HepG2 (cell line): ENCODE results near the gene TCOF1. TPM values are rescaled to one million over a fixed set of nuclear protein-coding genes. Genes with fewer than 3 reads are reported as not detected.

Experiments
- DR1 ChIP-seq: sonication (generic); formaldehyde crosslinking; IDR thresholded peaks from 2 replicates; pipeline ENCODE4 v1.8.0; 2021; ENCODE audit warnings: mild to moderate bottlenecking, missing genetic modification reagents, inconsistent platforms
- HMGXB4 ChIP-seq, 2 experiments: sonication (generic) in 1 of 2; formaldehyde crosslinking in 1 of 2; IDR thresholded peaks; 2 replicates each; pipeline versions ENCODE4 v1.4.0 to v1.6.1; 2018 to 2020; ENCODE audit warnings: missing genetic modification reagents in 2 of 2, borderline replicate concordance in 1 of 2, low read depth in 1 of 2, mild to moderate bottlenecking in 1 of 2, missing biosample characterization in 1 of 2
- HNF4G ChIP-seq, 2 experiments: sonication (generic) in 1 of 2; formaldehyde crosslinking in 1 of 2; IDR thresholded peaks; 2 replicates each; pipeline versions ENCODE4 v1.4.0 to v1.6.1; 2011 to 2020; ENCODE audit warnings: borderline replicate concordance in 2 of 2, low read depth in 2 of 2, mild to moderate bottlenecking in 2 of 2, low read length in 1 of 2, missing genetic modification reagents in 1 of 2, moderate library complexity in 1 of 2
- HOXA5 ChIP-seq: sonication (generic); formaldehyde crosslinking; IDR thresholded peaks from 2 replicates; pipeline ENCODE4 v1.4.0; 2020; ENCODE audit warnings: missing genetic modification reagents
- JUNB ChIP-seq: sonication (generic); formaldehyde crosslinking; IDR thresholded peaks from 2 replicates; pipeline ENCODE4 v1.8.0; 2022; ENCODE audit warnings: missing genetic modification reagents, mild to moderate bottlenecking, borderline replicate concordance
- JUND ChIP-seq: sonication (generic); formaldehyde crosslinking; IDR thresholded peaks from 2 replicates; pipeline ENCODE4 v1.8.0; 2022; ENCODE audit warnings: mild to moderate bottlenecking, missing genetic modification reagents
- KMT2A ChIP-seq: sonication (generic); formaldehyde crosslinking; IDR thresholded peaks from 2 replicates; pipeline ENCODE4 v1.4.0; 2020; ENCODE audit warnings: missing genetic modification reagents
- MBD4 ChIP-seq: IDR thresholded peaks from 2 replicates; pipeline ENCODE4 v1.6.1; 2012; ENCODE audit warnings: low read length, inconsistent platforms, borderline replicate concordance
- MLLT10 ChIP-seq: sonication (generic); formaldehyde crosslinking; IDR thresholded peaks from 2 replicates; pipeline ENCODE4 v1.4.0; 2020; ENCODE audit warnings: missing genetic modification reagents
- PRMT3 ChIP-seq: sonication (generic); formaldehyde crosslinking; IDR thresholded peaks from 2 replicates; pipeline ENCODE4 v1.8.1; 2022; ENCODE audit warnings: low read depth, mild to moderate bottlenecking, moderate library complexity, missing genetic modification reagents, borderline replicate concordance
- PRPF4 ChIP-seq: fragments of 200-400 bp; formaldehyde crosslinking; IDR thresholded peaks from 2 replicates; pipeline ENCODE4 v1.6.1; 2016; ENCODE audit warnings: low read length, low read depth; ENCODE audit not compliant: poor library complexity, severe bottlenecking
- RCOR2 ChIP-seq: IDR thresholded peaks from 2 replicates; pipeline ENCODE4 v1.6.1; 2016; ENCODE audit warnings: missing biosample characterization, missing genetic modification reagents
- STAG1 ChIP-seq: sonication (generic); formaldehyde crosslinking; IDR thresholded peaks from 2 replicates; pipeline ENCODE4 v1.4.0; 2020; ENCODE audit warnings: missing genetic modification reagents
- TAF15 ChIP-seq: fragments of 200-400 bp; formaldehyde crosslinking; IDR thresholded peaks from one replicate; pipeline ENCODE4 v1.6.1; 2018; ENCODE audit warnings: mild to moderate bottlenecking, low read depth, low read length; ENCODE audit not compliant: poor library complexity, severe bottlenecking
- YEATS4 ChIP-seq: sonication (generic); formaldehyde crosslinking; IDR thresholded peaks from 2 replicates; pipeline ENCODE4 v1.4.0; 2020; ENCODE audit warnings: missing genetic modification reagents, borderline replicate concordance
- ZBTB42 ChIP-seq: sonication (generic); formaldehyde crosslinking; IDR thresholded peaks from 2 replicates; pipeline ENCODE4 v1.5.0; 2020; ENCODE audit warnings: mild to moderate bottlenecking, missing genetic modification reagents
- ZEB1 ChIP-seq: IDR thresholded peaks from 2 replicates; pipeline ENCODE4 v1.6.1; 2012; ENCODE audit warnings: mild to moderate bottlenecking, low read depth, inconsistent platforms; ENCODE audit not compliant: insufficient replicate concordance
- ZKSCAN5 ChIP-seq: sonication (generic); formaldehyde crosslinking; IDR thresholded peaks from 2 replicates; pipeline ENCODE4 v1.5.1; 2020; ENCODE audit warnings: mild to moderate bottlenecking, missing genetic modification reagents
- ZMAT3 ChIP-seq: sonication (generic); formaldehyde crosslinking; conservative IDR thresholded peaks from 2 replicates; pipeline ENCODE4 v1.7.0; 2021; ENCODE audit warnings: missing genetic modification reagents
- ZMYM4 ChIP-seq: sonication (generic); formaldehyde crosslinking; IDR thresholded peaks from 2 replicates; pipeline ENCODE4 v1.8.1; 2023; ENCODE audit warnings: mild to moderate bottlenecking, missing genetic modification reagents
- ZNF430 ChIP-seq: sonication (generic); formaldehyde crosslinking; IDR thresholded peaks from 2 replicates; pipeline ENCODE4 v1.9.0; 2021; ENCODE audit warnings: mild to moderate bottlenecking, missing genetic modification reagents
- ZNF550 ChIP-seq: sonication (generic); formaldehyde crosslinking; IDR thresholded peaks from 2 replicates; pipeline ENCODE4 v1.4.0; 2020; ENCODE audit warnings: mild to moderate bottlenecking, missing genetic modification reagents, borderline replicate concordance
- ZNF629 ChIP-seq: sonication (generic); formaldehyde crosslinking; conservative IDR thresholded peaks from 2 replicates; pipeline ENCODE4 v1.5.0; 2020; ENCODE audit warnings: missing genetic modification reagents
- ZNF770 ChIP-seq: sonication (generic); formaldehyde crosslinking; IDR thresholded peaks from 2 replicates; pipeline ENCODE4 v1.5.0; 2020; ENCODE audit warnings: mild to moderate bottlenecking, missing genetic modification reagents
- ZNF788 ChIP-seq: sonication (generic); formaldehyde crosslinking; IDR thresholded peaks from 2 replicates; pipeline ENCODE4 v1.5.0; 2020; ENCODE audit warnings: mild to moderate bottlenecking, missing genetic modification reagents, borderline replicate concordance
- ZSCAN20 ChIP-seq: sonication (generic); formaldehyde crosslinking; IDR thresholded peaks from 2 replicates; pipeline ENCODE4 v1.4.0; 2020; ENCODE audit warnings: missing genetic modification reagents, mild to moderate bottlenecking, borderline replicate concordance
- polyA plus RNA-seq, 8 experiments: library from polyadenylated mRNA; depleted of rRNA in 3 of 8; stranded (reverse) in 7 of 8; unstranded in 1 of 8; fragments of >200 nt; fragmentation: Illumina TruSeq in 4 of 8; extraction: Trizol in 4 of 8; gene quantifications; 2 replicates each; pipeline versions ENCODE4 v1.2.1 to v1.2.3, GENCODE V29; 2011 to 2016; ENCODE audit warnings: low read depth in 4 of 8, missing spikeins in 1 of 8, mixed read lengths in 1 of 8; ENCODE audit not compliant: insufficient read depth in 1 of 8
- total RNA-seq, 5 experiments: library from RNA; depleted of rRNA; stranded (reverse); fragments of >200 nt; fragmentation: Illumina TruSeq; extraction: Trizol; gene quantifications; 2 replicates each; pipeline ENCODE4 v1.2.3, GENCODE V29; 2016; ENCODE audit warnings: low read depth in 1 of 5

Gene TCOF1
- total and polyA plus RNA-seq, 2 of the 13 experiments (the other 11 are each of a cell fraction or from before 2014, with no cell fraction given) = 10.1 to 41.6 TPM

GRCh38 chr5:150357326-150358260 lies at the start of gene TCOF1 (continued):
- TF ChIP-seq DR1 (CRISPR knock-in tag) (peak; percentile 30; the same call in 1 of the 2 replicates), MLLT10 (CRISPR knock-in tag) (no peak), ZNF788 (CRISPR knock-in tag) (no peak), ZNF550 (no peak), HNF4G (IDR thresholded peaks at IDR 0.05; ENCODE audit: borderline replicate concordance, low read depth, low read length) (no peak), HNF4G (CRISPR knock-in tag; IDR thresholded peaks at IDR 0.05; ENCODE audit: borderline replicate concordance, low read depth) (no peak), ZNF629 (peak; percentile 97), ZKSCAN5 (CRISPR knock-in tag) (no peak), STAG1 (CRISPR knock-in tag) (no peak), RCOR2 (CRISPR knock-in tag) (no peak), ZNF770 (CRISPR knock-in tag) (no peak), PRMT3 (CRISPR knock-in tag) (peak; percentile 70; the same call in 1 of the 2 replicates), ZMAT3 (CRISPR knock-in tag) (0 out of 2 replicates have a peak, but pooled peaks have one; percentile 9), ZMYM4 (CRISPR knock-in tag) (peak; percentile 12; the same call in 1 of the 2 replicates), ZSCAN20 (CRISPR knock-in tag) (peak; percentile 43; the same call in 1 of the 2 replicates), HOXA5 (peak; percentile 70; the same call in 1 of the 2 replicates), JUNB (CRISPR knock-in tag) (peak; percentile 54; the same call in 1 of the 2 replicates), TAF15 (no peak), YEATS4 (CRISPR knock-in tag) (no peak; the same call in none of the 2 replicates), ZBTB42 (CRISPR knock-in tag) (no peak), JUND (no peak), ZEB1 (peak; percentile 50), MBD4 (no peak), KMT2A (CRISPR knock-in tag) (0 out of 2 replicates have a peak, but pooled peaks have one; percentile 27), ZNF430 (peak; percentile 72; the same call in 1 of the 2 replicates), PRPF4 (no peak), HMGXB4 (CRISPR knock-in tag; IDR thresholded peaks at IDR 0.05; ENCODE audit: borderline replicate concordance in 1 of 2, low read depth in 1 of 2) (no peak; a peak in 2 of 4 replicates)
